Pulmonary artery endothelial cell (primary cell): Measurements from ENCODE around the gene GAK. TPM values are rescaled to one million over a fixed set of nuclear protein-coding genes. Genes with fewer than 3 reads are reported as not detected.

Experiments used
- DNase-seq: peaks from one replicate; pipeline ENCODE4 v3.0.0-alpha.2; 2011; ENCODE audit warnings: low read depth, low spot score
- total RNA-seq: library from RNA; depleted of rRNA; stranded (reverse); fragments of >200 nt; gene quantifications from 2 replicates; pipeline ENCODE4 v1.2.3, GENCODE V29; 2014

GAK gene
- total RNA-seq, 1 donor from 2014 or later, result 64.6 TPM

DNA sequence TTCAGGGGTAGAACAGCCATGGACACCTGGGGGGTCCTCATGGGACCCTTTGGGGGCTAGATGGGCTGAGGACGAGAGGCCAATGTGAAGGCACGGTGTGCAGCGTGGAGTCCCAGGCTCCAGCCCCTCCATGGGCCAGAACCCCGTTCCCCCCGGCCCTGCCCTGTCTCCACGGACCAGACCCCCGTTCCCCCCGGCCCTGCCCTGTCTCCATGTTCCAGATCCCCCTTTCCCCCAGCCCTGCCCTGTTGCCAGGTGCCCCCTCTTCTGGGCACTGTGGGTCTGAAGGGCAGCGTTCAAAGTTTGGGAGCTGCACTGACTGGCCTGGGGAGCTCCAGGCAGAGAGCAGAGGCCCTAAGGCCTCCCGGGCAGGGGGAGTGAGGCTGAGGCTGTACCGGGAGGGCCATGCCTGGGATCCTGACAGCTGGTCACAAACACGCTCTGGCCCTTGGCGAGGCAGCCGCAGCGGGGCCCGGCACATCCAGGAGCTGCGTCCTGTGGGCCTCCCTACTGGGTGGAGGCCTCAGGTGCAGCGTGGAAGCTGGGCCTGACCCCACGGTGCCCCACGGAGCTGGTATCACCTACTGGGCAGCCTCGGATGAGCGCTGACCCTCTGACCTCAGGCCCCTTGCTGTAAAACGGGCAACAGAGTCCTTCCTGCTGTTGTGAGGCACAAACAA lies 32.4 kb upstream of the GAK start:
- DNase-seq, result no peak

DNA sequence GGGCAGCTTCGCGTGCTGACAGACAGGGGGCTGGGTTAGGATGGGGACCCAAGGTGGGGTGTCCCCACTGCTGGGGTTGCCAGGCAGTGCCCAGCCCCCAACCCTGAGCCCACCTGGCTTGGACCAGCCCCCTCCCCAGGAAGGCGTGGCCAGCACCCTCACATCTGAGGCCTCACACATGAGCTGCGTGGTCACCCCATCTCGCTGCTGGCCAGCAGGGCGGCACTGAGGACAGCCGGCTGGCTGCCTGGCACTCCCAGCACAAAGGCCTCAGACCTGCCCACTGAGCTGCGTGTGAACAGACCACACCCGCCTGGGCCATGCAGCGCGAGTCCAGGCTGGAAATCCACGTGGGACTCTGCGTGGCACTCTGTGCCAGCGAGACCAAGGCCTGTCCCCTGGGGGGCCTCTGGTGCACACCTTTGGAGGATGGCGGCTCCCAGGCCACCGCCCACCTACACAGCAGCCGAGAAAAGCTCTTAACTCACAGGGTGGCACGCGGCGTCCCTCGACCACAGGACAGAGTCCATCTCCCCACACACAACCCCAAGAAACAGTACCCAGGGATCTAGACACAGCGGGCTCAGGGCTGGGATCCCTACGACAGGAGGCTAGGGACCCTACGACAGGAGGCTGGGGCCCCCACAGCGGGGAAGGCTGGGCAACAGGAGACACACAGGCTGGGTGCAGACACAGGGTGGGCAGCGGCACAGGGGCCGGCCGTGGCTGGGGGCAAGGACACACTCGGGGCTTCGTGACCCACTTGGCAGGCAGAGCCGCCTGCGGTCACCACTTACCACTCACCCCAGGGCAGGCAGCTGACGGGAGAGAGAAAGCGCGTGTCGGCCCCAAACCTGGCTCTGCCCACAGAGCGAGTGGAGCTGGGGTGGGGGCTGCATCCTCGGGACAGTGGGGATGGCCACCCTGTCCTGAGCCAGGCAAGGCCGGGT lies 31.4 kb upstream of the GAK start:
- no peak for DNase-seq

GRCh38 chr4:962231-963208 lies 30.4 kb upstream of the GAK start:
- DNase-seq, result no peak

DNA sequence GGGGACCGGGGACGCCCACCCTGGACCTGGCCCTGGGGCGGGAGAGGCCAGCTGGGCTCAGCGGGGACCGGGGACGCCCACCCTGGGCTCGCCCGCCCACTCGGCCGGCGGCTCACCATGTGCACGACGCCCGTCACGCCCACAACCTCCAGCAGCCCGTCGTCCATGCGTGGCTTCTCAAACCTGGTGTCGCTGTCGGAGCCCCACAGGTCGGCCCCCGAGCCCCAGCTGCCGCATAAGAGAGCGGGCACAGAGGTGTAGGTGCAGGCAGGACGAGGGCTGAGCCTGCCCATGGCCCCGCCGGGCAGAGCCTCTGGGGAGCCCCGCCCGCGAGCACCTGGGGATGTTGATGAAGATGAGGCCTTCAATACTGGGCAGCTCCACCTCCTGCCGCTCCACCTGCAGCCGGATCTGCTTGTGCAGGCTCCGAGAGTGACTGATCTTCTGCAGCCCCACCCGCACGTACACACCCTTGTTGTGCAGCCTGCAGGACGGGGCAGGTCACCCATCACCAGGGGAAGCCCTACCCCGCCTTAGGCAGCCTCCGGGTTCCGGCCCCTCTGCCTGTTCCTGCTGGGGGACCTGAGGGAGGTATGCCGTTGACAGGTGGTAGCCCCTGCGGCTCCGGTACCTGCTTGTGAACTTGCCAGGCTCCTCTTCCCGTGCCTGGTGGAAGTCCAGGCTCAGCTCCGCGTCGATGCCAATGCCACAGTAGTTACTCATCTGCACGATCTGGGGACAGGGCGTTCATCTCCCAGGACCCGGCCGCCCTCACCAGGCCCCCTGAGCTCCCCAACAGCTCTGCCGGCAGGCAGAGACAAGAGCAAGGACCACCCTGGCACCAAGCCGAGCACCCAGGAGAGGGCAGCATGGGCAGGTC lies 29.5 kb upstream of the GAK start:
- DNase-seq, result no peak

DNA sequence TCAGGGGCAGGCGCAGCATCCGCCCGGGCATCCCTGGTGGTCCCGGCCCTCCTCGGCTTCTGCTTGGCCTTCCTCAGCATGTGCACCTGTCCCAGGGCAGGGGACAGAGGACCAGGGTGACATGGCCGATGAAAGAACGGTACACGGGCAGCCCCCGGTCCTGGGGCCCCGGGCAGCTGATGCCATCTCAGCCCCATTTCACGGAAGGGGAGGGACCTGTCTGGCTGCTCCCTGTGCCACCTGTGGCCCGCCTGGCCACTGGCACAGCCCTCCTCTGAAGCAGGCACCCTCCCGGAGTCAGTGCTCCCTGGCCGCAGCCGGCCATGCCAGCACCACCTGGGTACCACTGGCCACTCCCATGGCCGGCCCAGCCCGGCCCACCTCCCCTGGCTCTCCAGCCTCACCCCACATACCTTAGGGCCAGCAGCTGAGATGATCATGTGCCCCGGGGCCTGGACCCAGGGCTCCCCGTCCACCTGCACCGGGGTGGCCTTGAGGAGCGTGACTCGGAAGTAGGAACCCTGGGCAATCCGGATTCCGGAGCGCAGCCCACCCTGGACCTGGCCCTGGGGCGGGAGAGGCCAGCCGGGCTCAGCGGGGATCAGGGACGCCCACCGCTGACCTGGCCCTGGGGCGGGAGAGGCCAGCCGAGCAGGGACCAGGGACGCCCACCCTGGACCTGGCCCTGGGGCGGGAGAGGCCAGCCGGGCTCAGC lies 28.7 kb upstream of the GAK start:
- no peak for DNase-seq

DNA sequence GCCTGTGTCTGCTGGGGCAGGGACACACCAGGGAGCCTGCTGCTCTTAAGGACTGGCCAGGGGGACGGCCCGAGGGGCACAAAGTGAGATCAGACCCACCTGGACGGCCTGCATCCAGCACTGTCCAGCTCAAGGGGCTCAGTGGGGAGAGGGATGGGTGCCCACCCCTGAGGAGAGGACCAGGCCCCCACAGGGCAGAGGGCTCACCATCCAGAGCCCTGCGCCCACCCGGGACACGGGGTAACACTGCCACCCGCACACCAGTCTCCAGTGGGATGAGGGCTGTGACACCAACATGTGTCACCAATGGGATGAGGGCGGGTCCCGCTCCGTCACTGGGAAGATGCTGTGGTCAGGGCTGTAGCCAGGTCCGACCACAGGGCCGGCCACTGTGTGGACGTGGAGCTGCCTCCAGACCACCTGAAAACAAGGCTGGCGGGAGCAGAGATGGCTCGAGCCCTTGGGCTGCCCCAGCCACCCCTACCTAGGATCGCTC lies 28.1 kb upstream of the GAK start:
- no peak for DNase-seq

DNA sequence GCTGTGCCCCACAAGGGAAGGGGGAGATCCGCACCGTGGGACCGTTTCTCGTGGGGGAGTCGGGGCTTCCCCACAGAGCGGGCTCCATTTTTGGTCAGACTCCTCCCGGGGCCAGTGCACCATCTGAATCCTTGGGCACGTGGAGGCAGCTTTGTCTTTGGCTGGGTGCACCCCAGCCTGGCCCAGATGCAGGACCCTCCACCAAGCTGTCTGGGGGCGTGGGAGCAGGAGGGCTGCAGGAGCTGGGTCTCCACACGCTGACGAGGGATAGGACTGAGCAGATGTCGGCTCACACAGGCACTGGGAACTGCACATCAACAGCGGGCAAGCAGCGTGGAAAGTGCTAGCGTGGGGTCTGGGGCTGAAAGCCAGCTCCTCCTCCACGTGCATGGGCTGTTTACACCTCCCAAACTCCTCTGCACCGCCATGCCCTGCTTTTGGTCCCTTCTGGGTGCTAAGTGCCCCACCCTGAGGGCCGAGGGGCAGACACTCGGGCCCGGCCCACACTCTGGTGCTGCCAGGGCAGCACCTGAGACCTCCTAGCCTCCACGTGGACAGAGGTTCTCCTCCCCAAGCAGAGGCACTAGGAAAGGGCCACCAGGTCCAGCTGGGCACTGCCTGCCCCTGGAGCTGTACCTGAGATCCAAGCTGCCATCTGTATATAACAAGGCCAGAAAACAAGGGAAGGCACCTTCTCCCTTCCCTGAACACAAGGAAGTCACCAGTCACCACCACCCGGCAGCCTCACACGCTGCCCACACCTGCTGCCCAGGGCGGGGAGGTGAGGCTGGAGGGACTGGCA lies 27.4 kb upstream of the GAK start:
- no peak for DNase-seq

DNA sequence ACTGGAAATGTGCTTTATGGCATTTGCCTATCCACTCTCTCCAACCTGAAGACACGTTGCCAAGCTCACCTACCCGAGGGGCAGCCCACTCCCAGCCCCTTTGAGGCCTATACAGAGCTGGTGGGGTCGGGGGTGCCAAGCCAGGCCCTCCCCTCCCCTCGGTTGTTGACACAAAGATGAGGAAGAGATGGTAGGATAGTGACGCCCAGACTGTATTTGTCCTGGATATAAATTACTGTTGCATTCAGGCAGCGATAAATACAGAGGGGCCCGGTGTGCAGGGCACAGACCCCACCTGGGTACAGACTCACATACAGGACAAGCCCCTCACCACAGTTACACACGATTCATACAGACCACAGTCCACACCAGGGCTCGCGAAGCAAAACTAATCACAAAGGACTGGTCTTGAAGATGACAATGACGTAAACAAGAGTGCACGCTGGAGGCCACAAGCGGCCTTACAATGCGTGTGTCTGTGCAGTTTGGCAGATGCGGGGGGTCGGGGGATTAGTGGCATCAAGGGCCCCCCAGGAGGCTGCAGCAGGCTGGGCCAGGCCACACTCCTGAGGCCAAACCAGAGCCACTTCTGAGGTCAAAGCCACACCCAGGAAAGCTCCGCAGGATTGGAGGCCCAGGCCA lies 26.7 kb upstream of the GAK start:
- no peak for DNase-seq

DNA sequence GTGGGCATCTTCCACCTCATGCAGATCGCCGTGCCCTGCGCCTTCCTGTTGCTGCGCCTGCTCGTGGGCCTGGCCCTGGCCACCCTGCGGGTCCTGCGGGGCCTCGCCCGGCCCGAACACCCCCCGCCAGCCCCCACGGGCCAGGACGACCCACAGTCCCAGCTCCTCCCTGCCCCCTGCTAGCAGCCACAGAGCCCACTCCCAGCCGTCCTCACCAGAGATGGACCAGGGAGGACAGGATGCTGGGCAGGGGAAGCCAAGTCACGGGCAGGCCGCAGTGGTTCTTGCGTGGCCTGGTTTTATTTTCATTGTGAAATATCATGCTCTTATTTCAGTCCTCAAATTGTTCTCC lies 26.2 kb upstream of the GAK start:
- DNase-seq, result no peak

DNA sequence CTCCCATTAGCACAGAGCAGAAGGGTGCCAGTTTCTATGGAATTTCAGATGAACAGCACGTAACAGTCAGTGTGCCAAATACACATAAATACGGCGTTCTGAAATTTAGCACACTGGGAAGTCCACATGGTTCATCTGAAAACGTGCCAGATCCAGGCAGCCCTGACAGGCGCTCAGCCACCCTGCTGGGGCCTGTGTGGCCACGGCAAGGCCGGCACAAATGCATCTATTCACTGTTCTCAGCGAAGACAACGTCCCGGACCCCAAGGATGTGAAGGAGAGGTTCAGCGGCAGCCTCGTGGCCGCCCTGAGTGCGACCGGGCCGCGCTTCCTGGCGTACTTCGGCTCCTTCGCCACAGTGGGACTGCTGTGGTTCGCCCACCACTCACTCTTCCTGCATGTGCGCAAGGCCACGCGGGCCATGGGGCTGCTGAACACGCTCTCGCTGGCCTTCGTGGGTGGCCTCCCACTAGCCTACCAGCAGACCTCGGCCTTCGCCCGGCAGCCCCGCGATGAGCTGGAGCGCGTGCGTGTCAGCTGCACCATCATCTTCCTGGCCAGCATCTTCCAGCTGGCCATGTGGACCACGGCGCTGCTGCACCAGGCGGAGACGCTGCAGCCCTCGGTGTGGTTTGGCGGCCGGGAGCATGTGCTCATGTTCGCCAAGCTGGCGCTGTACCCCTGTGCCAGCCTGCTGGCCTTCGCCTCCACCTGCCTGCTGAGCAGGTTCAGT lies 25.6 kb upstream of the GAK start:
- DNase-seq, result no peak

DNA sequence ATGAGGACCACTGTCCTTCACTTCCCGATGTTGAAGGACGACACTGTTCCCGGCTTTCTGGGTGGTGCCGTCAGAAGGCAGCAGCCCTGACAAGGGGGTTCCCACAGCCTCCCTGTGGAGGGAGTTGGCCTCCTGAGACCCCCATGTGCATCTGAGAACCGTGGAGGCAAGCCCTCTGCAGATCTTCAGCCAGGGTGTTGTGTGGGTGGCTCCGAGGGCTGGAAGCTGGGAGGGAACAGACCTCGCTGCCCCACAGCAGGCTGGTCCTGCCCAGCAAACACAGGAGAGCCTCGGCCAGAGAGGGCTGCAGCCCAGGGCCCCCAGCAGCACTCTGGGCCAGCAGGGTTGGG lies 25.1 kb upstream of the GAK start:
- no peak for DNase-seq

DNA sequence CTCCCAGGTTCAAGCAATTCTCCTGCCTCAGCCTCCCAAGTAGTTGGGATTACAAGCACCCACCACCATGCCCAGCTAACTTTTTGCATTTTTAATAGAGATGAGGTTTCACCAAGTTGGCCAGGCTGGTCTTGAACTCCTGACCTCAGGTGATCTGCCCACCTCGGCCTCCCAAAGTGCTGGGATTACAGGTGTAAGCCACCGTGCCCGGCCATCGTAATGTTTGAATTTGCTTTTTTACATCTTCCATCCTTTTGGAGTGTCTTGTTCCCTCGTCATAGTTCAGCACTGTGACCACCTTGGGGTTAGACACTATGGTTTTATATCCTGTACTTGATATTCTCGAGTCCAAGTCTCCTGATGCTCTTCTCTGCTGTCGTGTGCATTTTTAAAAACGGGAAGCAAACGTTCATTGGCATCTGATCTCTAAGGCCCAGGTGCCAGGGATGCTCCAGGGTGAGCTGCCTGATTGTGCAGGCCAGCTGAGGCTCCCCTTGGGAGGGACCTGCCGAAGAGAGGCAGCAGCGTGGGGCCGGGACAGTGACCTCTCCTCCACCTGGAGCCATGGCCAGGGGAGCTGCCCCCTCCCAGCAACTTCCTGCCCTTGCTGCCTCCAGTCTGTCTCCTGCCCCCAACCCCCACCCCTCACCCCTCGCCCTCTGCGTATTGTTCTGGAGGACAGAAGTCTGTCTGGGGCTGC lies 24.6 kb upstream of the GAK start:
- no peak for DNase-seq

- DNase-seq, result no peak
Observed at GRCh38 chr4:955931-956381, 23.8 kb upstream of the GAK start.

DNA sequence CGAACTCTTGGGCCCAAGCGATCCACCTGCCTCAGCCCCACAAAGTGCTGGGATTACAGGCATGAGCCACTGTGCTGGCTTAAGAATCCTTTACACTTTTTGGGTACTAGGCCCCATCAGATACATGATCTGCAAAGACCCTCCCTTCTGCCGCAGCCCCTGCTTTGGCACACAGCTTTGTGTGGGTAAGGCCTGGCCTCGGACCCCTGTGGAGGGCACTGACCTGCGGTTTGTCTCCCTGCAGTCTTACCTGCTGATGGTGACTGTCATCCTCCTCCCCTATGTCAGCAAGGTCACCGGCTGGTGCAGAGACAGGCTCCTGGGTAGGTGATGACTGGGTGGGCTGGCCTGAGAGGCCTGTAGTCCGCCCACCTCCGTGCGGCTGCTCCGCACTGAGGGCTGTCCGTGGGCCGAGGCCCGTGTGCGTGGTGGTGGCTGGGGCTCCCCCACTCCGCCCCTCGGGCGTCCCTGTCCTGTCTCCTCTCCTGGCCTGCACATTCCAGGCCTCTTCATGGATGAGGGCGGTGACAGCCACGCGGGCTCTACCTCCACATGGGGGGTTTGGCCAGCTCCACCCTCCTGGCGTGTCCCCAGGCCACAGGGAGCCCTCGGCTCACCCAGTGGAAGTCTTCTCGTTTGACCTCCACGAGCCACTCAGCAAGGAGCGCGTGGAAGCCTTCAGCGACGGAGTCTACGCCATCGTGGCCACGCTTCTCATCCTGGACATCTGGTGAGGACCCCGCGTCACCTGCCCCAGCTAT lies 23.2 kb upstream of the GAK start:
- DNase-seq, result no peak

- no peak for DNase-seq
Observed at GRCh38 chr4:954211-955020, 22.3 kb upstream of the GAK start.

DNA sequence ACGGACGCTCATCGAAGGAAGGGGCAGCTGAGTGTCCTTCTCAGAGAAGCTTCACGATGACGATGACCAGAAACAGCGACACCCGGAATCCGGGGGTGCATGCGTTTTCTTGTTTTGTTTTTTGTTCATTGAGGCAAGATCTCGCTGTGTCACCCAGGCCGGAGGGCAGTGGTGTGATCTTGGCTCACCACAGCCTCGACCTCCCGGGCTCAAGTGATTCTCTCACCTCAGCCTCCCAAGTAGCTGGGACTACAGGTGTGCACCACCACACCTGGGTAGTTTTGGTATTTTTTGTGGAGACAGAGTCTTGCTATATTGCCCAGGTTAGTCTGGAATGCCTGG lies 21.4 kb upstream of the GAK start:
- DNase-seq, result no peak
